Astrocyte (in vitro differentiated cells and primary cell): ENCODE data around the gene HSD17B2. TPM values are rescaled to one million over a fixed set of nuclear protein-coding genes. Genes with fewer than 3 reads are reported as not detected.
A peak's percentile ranks its signal among the peaks of the same experiment; 100 is the strongest.

Experiments used
- DNase-seq: peaks from one replicate; pipeline ENCODE4 v3.0.0-alpha.2; 2010; ENCODE audit warnings: low read depth
- FAIRE-seq: peaks from 2 replicates; lab custom pipeline; 2011; peaks lifted over from hg19 to GRCh38; lab: Jason Lieb, UNC
- H2AFZ ChIP-seq: 2 replicates; pipeline ENCODE4 v1.6.0; 2012; ENCODE audit warnings: low read depth, low read length, inconsistent platforms
- H3K27ac ChIP-seq: 2 replicates; pipeline ENCODE4 v1.5.1; 2011; ENCODE audit warnings: low read depth, low read length, inconsistent platforms
- H3K27me3 ChIP-seq: 2 replicates; pipeline ENCODE4 v1.6.0; 2011; ENCODE audit warnings: low read length, inconsistent platforms; ENCODE audit not compliant: insufficient read depth
- H3K36me3 ChIP-seq: 2 replicates; pipeline ENCODE4 v1.5.1; 2011; ENCODE audit warnings: low read length, inconsistent platforms; ENCODE audit not compliant: insufficient read depth
- H3K4me1 ChIP-seq: 2 replicates; pipeline ENCODE4 v1.5.1; 2011; ENCODE audit warnings: low read length, inconsistent platforms; ENCODE audit not compliant: insufficient read depth
- H3K4me2 ChIP-seq: 2 replicates; pipeline ENCODE4 v1.6.0; 2012; ENCODE audit warnings: low read length, inconsistent platforms
- H3K4me3 ChIP-seq: 2 replicates; pipeline ENCODE4 v1.5.1; 2011; ENCODE audit warnings: low read depth, mild to moderate bottlenecking, low read length, inconsistent platforms; ENCODE audit not compliant: insufficient read depth
- H3K79me2 ChIP-seq: 2 replicates; pipeline ENCODE4 v1.6.0; 2012; ENCODE audit warnings: mild to moderate bottlenecking, low read length, inconsistent platforms; ENCODE audit not compliant: insufficient read depth
- H3K9ac ChIP-seq: 2 replicates; pipeline ENCODE4 v1.6.0; 2012; ENCODE audit warnings: mild to moderate bottlenecking, low read length, inconsistent platforms
- H3K9me3 ChIP-seq: 2 replicates; pipeline ENCODE4 v1.5.1; 2012; ENCODE audit warnings: low read depth, mild to moderate bottlenecking, low read length, inconsistent platforms; ENCODE audit not compliant: insufficient read depth
- H4K20me1 ChIP-seq: 2 replicates; pipeline ENCODE4 v1.6.0; 2012; ENCODE audit warnings: low read length, inconsistent platforms; ENCODE audit not compliant: insufficient read depth
- H3K27ac Mint-ChIP-seq: one replicate; pipeline ENCODE4 v1.8.0; 2021; ENCODE audit warnings: mild to moderate bottlenecking, mixed read lengths; ENCODE audit not compliant: unreplicated experiment
- H3K27me3 Mint-ChIP-seq: one replicate; pipeline ENCODE4 v1.8.0; 2021; ENCODE audit warnings: low read depth, mixed read lengths; ENCODE audit not compliant: unreplicated experiment
- H3K36me3 Mint-ChIP-seq: one replicate; pipeline ENCODE4 v1.8.0; 2021; ENCODE audit warnings: low read depth, mixed read lengths; ENCODE audit not compliant: unreplicated experiment
- H3K4me1 Mint-ChIP-seq: one replicate; pipeline ENCODE4 v1.8.0; 2021; ENCODE audit warnings: low read depth, mixed read lengths; ENCODE audit not compliant: unreplicated experiment
- H3K4me3 Mint-ChIP-seq: one replicate; pipeline ENCODE4 v1.8.0; 2021; ENCODE audit warnings: mild to moderate bottlenecking, moderate library complexity, mixed read lengths; ENCODE audit not compliant: unreplicated experiment
- H3K9me3 Mint-ChIP-seq: one replicate; pipeline ENCODE4 v1.8.0; 2021; ENCODE audit warnings: mild to moderate bottlenecking, mixed read lengths; ENCODE audit not compliant: unreplicated experiment
- EZH2 ChIP-seq: IDR thresholded peaks from 2 replicates; pipeline ENCODE4 v1.6.1; 2012; ENCODE audit warnings: mild to moderate bottlenecking, low read length, inconsistent platforms; ENCODE audit not compliant: insufficient read depth
- total RNA-seq: library from RNA; stranded (reverse); gene quantifications from 2 replicates; pipeline ENCODE4 v1.2.1, GENCODE V29; 2021
- TF ChIP-seq, protein P1 (sequence below): IDR thresholded peaks from 2 replicates; pipeline ENCODE4 v1.5.1; 2011; ENCODE audit warnings: low read depth, mild to moderate bottlenecking, inconsistent platforms, low read length, moderate library complexity; ENCODE audit not compliant: insufficient read depth

HSD17B2 gene
- total RNA-seq, 1 donor from 2014 or later, result 0.20 TPM

DNA sequence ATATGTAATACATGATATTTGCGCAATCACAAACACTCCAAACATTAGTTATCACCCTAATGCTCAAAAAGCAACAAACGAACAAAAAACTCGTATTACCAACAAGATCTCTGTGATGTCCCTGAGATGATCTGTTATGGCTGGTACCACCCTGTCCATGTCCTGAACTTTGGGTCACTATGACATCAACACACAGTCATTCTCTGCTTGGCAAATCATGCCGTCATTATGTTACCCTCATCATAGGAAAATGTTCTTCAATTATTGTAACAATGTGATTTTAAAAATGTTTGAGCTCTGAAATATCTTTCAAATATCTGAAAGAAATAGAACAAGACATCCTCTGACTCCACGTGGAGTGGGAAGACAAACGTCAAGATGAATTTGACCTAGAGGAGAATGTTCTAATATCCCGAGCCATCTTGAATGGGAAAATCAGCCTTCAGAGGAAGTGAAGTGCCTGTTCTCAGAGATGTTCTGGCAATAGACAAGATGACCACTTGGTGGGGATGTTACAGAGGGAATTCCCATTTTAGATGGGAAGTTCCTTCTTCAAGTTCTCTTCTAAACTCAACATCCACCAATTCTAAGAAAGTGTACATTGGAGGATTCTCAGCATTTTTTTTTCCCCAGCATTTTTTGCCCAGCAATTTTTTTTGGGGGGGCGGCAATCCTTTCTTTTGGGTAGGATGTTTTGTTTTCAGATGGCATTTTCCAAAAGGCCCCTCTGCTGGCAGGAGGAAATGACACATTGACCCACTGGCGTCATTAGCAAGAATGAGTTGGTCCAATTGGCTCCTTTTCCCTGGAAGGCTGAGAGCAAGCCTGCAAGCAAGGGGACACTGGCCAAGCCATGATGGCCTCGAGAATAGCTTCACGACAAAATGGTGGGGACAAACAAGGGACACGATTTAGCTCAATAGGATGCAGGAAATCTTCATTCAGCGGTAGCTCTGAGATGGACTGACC is 3.7 kb upstream of the HSD17B2 start:
- FAIRE-seq, result no peak
- peaks cover 9% of the 10 kb centered on the region for H3K4me1 Mint-ChIP-seq
- peak overlapping the region; percentile 23 for H3K4me2 ChIP-seq
- no peaks in the 10 kb centered on the region for H3K36me3 ChIP-seq
- peak; percentile 58 for DNase-seq
- no peak for TF ChIP-seq EZH2
- TF ChIP-seq, protein P1, sequence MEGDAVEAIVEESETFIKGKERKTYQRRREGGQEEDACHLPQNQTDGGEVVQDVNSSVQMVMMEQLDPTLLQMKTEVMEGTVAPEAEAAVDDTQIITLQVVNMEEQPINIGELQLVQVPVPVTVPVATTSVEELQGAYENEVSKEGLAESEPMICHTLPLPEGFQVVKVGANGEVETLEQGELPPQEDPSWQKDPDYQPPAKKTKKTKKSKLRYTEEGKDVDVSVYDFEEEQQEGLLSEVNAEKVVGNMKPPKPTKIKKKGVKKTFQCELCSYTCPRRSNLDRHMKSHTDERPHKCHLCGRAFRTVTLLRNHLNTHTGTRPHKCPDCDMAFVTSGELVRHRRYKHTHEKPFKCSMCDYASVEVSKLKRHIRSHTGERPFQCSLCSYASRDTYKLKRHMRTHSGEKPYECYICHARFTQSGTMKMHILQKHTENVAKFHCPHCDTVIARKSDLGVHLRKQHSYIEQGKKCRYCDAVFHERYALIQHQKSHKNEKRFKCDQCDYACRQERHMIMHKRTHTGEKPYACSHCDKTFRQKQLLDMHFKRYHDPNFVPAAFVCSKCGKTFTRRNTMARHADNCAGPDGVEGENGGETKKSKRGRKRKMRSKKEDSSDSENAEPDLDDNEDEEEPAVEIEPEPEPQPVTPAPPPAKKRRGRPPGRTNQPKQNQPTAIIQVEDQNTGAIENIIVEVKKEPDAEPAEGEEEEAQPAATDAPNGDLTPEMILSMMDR, result peak; percentile 69
- H3K4me1 ChIP-seq, result peaks cover 14% of the 10 kb centered on the region
- no peak overlapping the region for H3K27ac ChIP-seq
- H3K79me2 ChIP-seq, result no peaks in the 10 kb centered on the region
- H3K27me3 Mint-ChIP-seq, result peaks cover 2% of the 10 kb centered on the region
- H3K27ac Mint-ChIP-seq, result no peak overlapping the region
- H4K20me1 ChIP-seq, result no peaks in the 10 kb centered on the region
- no peak overlapping the region for H3K9ac ChIP-seq
- H3K27me3 ChIP-seq, result peaks cover 5% of the 10 kb centered on the region
- no peaks in the 10 kb centered on the region for H3K9me3 ChIP-seq
- no peaks in the 10 kb centered on the region for H3K36me3 Mint-ChIP-seq
- peak overlapping the region; percentile 26 for H2AFZ ChIP-seq
- H3K4me3 ChIP-seq, result no peak overlapping the region
- H3K9me3 Mint-ChIP-seq, result peaks cover 2% of the 10 kb centered on the region
- H3K4me3 Mint-ChIP-seq, result no peak overlapping the region

DNA sequence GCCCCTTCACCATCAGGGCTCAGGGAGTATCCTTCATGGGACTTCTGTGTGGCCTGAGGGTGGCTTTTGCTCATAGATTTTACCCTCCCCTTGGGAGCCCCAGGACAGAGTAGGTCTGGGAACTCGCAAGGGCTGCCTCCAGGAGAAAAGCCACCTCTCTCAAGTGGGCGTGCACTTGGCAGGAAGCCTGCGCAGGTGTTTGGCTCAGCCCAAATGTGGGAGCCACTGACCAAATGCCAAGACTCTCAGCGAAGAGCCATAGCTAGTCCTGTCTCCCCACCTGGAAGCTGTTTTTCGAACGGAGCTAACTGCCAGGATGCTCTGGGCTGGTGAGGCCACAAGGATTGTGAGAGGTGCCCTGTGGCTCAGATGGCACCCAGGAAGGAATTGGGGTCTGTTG is 2.0 kb upstream of the HSD17B2 start:
- Histone ChIP-seq H3K4me2 (no peak overlapping the region), H3K4me3 (no peak overlapping the region), H2AFZ (no peak overlapping the region), H3K36me3 (no peaks in the 10 kb centered on the region), H3K9me3 (no peaks in the 10 kb centered on the region), H3K9ac (no peak overlapping the region), H3K27me3 (no peaks in the 10 kb centered on the region), H4K20me1 (no peaks in the 10 kb centered on the region), H3K79me2 (no peaks in the 10 kb centered on the region), H3K27ac (no peak overlapping the region), H3K4me1 (peaks cover 14% of the 10 kb centered on the region)
- Mint-ChIP-seq H3K9me3 (peaks cover 2% of the 10 kb centered on the region), H3K4me3 (no peak overlapping the region), H3K27me3 (peaks cover 2% of the 10 kb centered on the region), H3K27ac (no peak overlapping the region), H3K36me3 (no peaks in the 10 kb centered on the region), H3K4me1 (peaks cover 9% of the 10 kb centered on the region)
- FAIRE-seq (no peak), DNase-seq (no peak)
- TF ChIP-seq, protein P1, result no peak
- TF ChIP-seq EZH2, result no peak
